Measurements from ENCODE around the gene HS6ST1. TPM values are rescaled to one million over a fixed set of nuclear protein-coding genes. Genes with fewer than 3 reads are reported as not detected.

Gene HS6ST1
- total RNA-seq, 1 experiment from 2014 or later, result 21.5 TPM

- H3K4me1 ChIP-seq (ENCODE audit: insufficient read depth, low read length), result peaks cover 27% of the 10 kb centered on the region
- DNase-seq (peak; percentile 93), ATAC-seq (peak; percentile 59)
- H3K9me2 ChIP-seq (replicated peaks; ENCODE audit: low read length), result no peaks in the 10 kb centered on the region
- no peaks in the 10 kb centered on the region for H3K27me3 ChIP-seq (ENCODE audit: low read length)
- peak overlapping the region; percentile 30; the same call in 1 of the 2 replicates for H3K4me3 ChIP-seq (ENCODE audit: low read length)
- peak overlapping the region; percentile 96 for H3K27ac ChIP-seq (ENCODE audit: low read length)
- CTCF ChIA-PET, result no interaction called here
- peak overlapping the region; percentile 76 for H3K4me2 ChIP-seq (ENCODE audit: low read length)
- H3K9me3 ChIP-seq (ENCODE audit: low read length), result no peaks in the 10 kb centered on the region
- no TSS peak for BruUV-seq (replicated peaks)
- no peak for TF ChIP-seq EZH2 (IDR thresholded peaks at IDR 0.05; ENCODE audit: low read length, unreplicated experiment)
- TF ChIP-seq EZH2phosphoT487 (IDR thresholded peaks at IDR 0.05; ENCODE audit: borderline replicate concordance, low read length), result no peak
- no peak for TF ChIP-seq CTCF (conservative IDR thresholded peaks at IDR 0.05; ENCODE audit: low read depth, low read length)
- no peaks in the 10 kb centered on the region for H3K36me3 ChIP-seq (ENCODE audit: low read depth, low read length)
- H3F3A ChIP-seq (ENCODE audit: low read length, unreplicated experiment), result no peaks in the 10 kb centered on the region
- H3K9ac ChIP-seq (ENCODE audit: low read length), result peak overlapping the region; percentile 84
- H2AFZ ChIP-seq (ENCODE audit: low read length), result no peak overlapping the region
- H3K79me2 ChIP-seq (ENCODE audit: low read length), result peaks cover 36% of the 10 kb centered on the region
- POLR2A ChIA-PET (ENCODE audit: unreplicated experiment), result interaction anchor here (0.6 kb wide), 2 partner anchors 86 to 284 kb away, joined by 3 to 6 read pairs; no protein-coding TSS in a partner anchor
- H4K20me1 ChIP-seq (ENCODE audit: low read length), result no peaks in the 10 kb centered on the region; the same call in 1 of the 2 replicates
- intact Hi-C loops (cut with micrococcal nuclease), result loop anchor here (5.0 to 10.0 kb wide), 3 partner anchors 70 to 240 kb away; no protein-coding TSS in a partner anchor
Observed at GRCh38 chr2:128304715-128305554, 13.7 kb downstream of the HS6ST1 start.

GRCh38 chr2:128304330-128304714 lies 14.3 kb downstream of the HS6ST1 start:
- Histone ChIP-seq H3K79me2 (ENCODE audit: low read length) (peaks cover 36% of the 10 kb centered on the region), H3K4me2 (ENCODE audit: low read length) (peak overlapping the region; percentile 76; the same call in 1 of the 2 replicates), H3K4me1 (ENCODE audit: insufficient read depth, low read length) (peaks cover 27% of the 10 kb centered on the region), H2AFZ (ENCODE audit: low read length) (no peak overlapping the region), H3K9me2 (replicated peaks; ENCODE audit: low read length) (no peaks in the 10 kb centered on the region), H3K27ac (ENCODE audit: low read length) (peak overlapping the region; percentile 96), H3K9ac (ENCODE audit: low read length) (no peak overlapping the region; the same call in 1 of the 2 replicates), H3K27me3 (ENCODE audit: low read length) (no peaks in the 10 kb centered on the region), H3F3A (ENCODE audit: low read length, unreplicated experiment) (no peaks in the 10 kb centered on the region), H4K20me1 (ENCODE audit: low read length) (no peaks in the 10 kb centered on the region; the same call in 1 of the 2 replicates), H3K4me3 (ENCODE audit: low read length) (no peak overlapping the region), H3K36me3 (ENCODE audit: low read depth, low read length) (no peaks in the 10 kb centered on the region), H3K9me3 (ENCODE audit: low read length) (no peaks in the 10 kb centered on the region)
- POLR2A ChIA-PET (ENCODE audit: unreplicated experiment), result interaction anchor here (0.6 kb wide), 1 partner anchor 87 kb away, joined by 3 read pairs; no protein-coding TSS in a partner anchor
- ATAC-seq (no peak), DNase-seq (no peak)
- CTCF ChIA-PET, result no interaction called here
- BruUV-seq (replicated peaks), result no TSS peak
- intact Hi-C loops (cut with micrococcal nuclease), result loop anchor here (10.0 kb wide), 2 partner anchors 70 to 240 kb away; no protein-coding TSS in a partner anchor
- no peak for TF ChIP-seq EZH2 (IDR thresholded peaks at IDR 0.05; ENCODE audit: low read length, unreplicated experiment)
- TF ChIP-seq EZH2phosphoT487 (IDR thresholded peaks at IDR 0.05; ENCODE audit: borderline replicate concordance, low read length), result no peak
- TF ChIP-seq CTCF (conservative IDR thresholded peaks at IDR 0.05; ENCODE audit: low read depth, low read length), result no peak

Measured in PC-3 (cell line).